Measurements from ENCODE around the gene ENOX1. TPM values are rescaled to one million over a fixed set of nuclear protein-coding genes. Genes with fewer than 3 reads are reported as not detected.

The ENOX1 gene
- total RNA-seq, 1 donor from 2014 or later, result 0.71 TPM

- DNase-seq (ENCODE audit: low read depth), result no peak
- Histone ChIP-seq H3K36me3 (ENCODE audit: control insufficient read depth, insufficient read depth, low read length) (no peaks in the 10 kb centered on the region), H3K4me3 (ENCODE audit: low read depth, low read length) (no peak overlapping the region), H3K27me3 (ENCODE audit: control insufficient read depth, insufficient read depth, low read length) (no peaks in the 10 kb centered on the region)
- TF ChIP-seq CTCF (IDR thresholded peaks at IDR 0.05; ENCODE audit: insufficient read depth, low read length, poor library complexity, severe bottlenecking), result no peak
Observed at GRCh38 chr13:43737392-43737923, 49.3 kb downstream of the ENOX1 start.

GRCh38 chr13:43732726-43733125 lies 54.0 kb downstream of the ENOX1 start:
- Histone ChIP-seq H3K36me3 (ENCODE audit: control insufficient read depth, insufficient read depth, low read length) (no peaks in the 10 kb centered on the region), H3K27me3 (ENCODE audit: control insufficient read depth, insufficient read depth, low read length) (no peaks in the 10 kb centered on the region), H3K4me3 (ENCODE audit: low read depth, low read length) (no peak overlapping the region)
- no peak for DNase-seq (ENCODE audit: low read depth)
- TF ChIP-seq CTCF (IDR thresholded peaks at IDR 0.05; ENCODE audit: insufficient read depth, low read length, poor library complexity, severe bottlenecking), result no peak

- DNase-seq (ENCODE audit: low read depth), result no peak
- no peaks in the 10 kb centered on the region for H3K27me3 ChIP-seq (ENCODE audit: control insufficient read depth, insufficient read depth, low read length)
- H3K4me3 ChIP-seq (ENCODE audit: low read depth, low read length), result no peak overlapping the region
- no peaks in the 10 kb centered on the region for H3K36me3 ChIP-seq (ENCODE audit: control insufficient read depth, insufficient read depth, low read length)
- TF ChIP-seq CTCF (IDR thresholded peaks at IDR 0.05; ENCODE audit: insufficient read depth, low read length, poor library complexity, severe bottlenecking), result no peak
Observed at GRCh38 chr13:43731296-43731695, 55.5 kb downstream of the ENOX1 start.

GRCh38 chr13:43730642-43731041 lies 56.1 kb downstream of the ENOX1 start:
- Histone ChIP-seq H3K36me3 (ENCODE audit: control insufficient read depth, insufficient read depth, low read length) (no peaks in the 10 kb centered on the region), H3K27me3 (ENCODE audit: control insufficient read depth, insufficient read depth, low read length) (no peaks in the 10 kb centered on the region), H3K4me3 (ENCODE audit: low read depth, low read length) (no peak overlapping the region)
- no peak for DNase-seq (ENCODE audit: low read depth)
- no peak for TF ChIP-seq CTCF (IDR thresholded peaks at IDR 0.05; ENCODE audit: insufficient read depth, low read length, poor library complexity, severe bottlenecking)

GRCh38 chr13:43728421-43728820 lies 58.4 kb downstream of the ENOX1 start:
- TF ChIP-seq CTCF (IDR thresholded peaks at IDR 0.05; ENCODE audit: insufficient read depth, low read length, poor library complexity, severe bottlenecking), result no peak
- Histone ChIP-seq H3K36me3 (ENCODE audit: control insufficient read depth, insufficient read depth, low read length) (no peaks in the 10 kb centered on the region), H3K27me3 (ENCODE audit: control insufficient read depth, insufficient read depth, low read length) (no peaks in the 10 kb centered on the region), H3K4me3 (ENCODE audit: low read depth, low read length) (no peak overlapping the region)
- DNase-seq (ENCODE audit: low read depth), result no peak

- Histone ChIP-seq H3K36me3 (ENCODE audit: control insufficient read depth, insufficient read depth, low read length) (no peaks in the 10 kb centered on the region), H3K27me3 (ENCODE audit: control insufficient read depth, insufficient read depth, low read length) (no peaks in the 10 kb centered on the region), H3K4me3 (ENCODE audit: low read depth, low read length) (no peak overlapping the region)
- no peak for DNase-seq (ENCODE audit: low read depth)
- TF ChIP-seq CTCF (IDR thresholded peaks at IDR 0.05; ENCODE audit: insufficient read depth, low read length, poor library complexity, severe bottlenecking), result no peak
Observed at GRCh38 chr13:43727856-43728255, 58.9 kb downstream of the ENOX1 start.

Measured in kidney epithelial cell (primary cell).